CMK (cell line): ENCODE results near the gene FGF22.

ENCODE experiments used
- DNase-seq: peaks from one replicate; pipeline ENCODE4 v3.0.0-alpha.2; 2010; ENCODE audit warnings: low read depth

FGF22 gene

GRCh38 chr19:644363-644762, 4.7 kb downstream of the FGF22 start:
- DNase-seq = no peak

- DNase-seq = no peak
These were observed 5.1 kb downstream of the FGF22 start for GRCh38 chr19:644789-645188.

- no peak for DNase-seq
These were observed 6.5 kb downstream of the FGF22 start for GRCh38 chr19:645912-646778.

GRCh38 chr19:646779-647565, 7.3 kb downstream of the FGF22 start:
- no peak for DNase-seq

- DNase-seq = no peak
These were observed 8.0 kb downstream of the FGF22 start for GRCh38 chr19:647566-648284.

GRCh38 chr19:648305-648704, 8.6 kb downstream of the FGF22 start:
- no peak for DNase-seq

GRCh38 chr19:648904-649801, 9.5 kb downstream of the FGF22 start:
- DNase-seq = no peak

GRCh38 chr19:650121-650520, 10.4 kb downstream of the FGF22 start:
- no peak for DNase-seq

GRCh38 chr19:651114-651818, 11.6 kb downstream of the FGF22 start:
- DNase-seq = no peak

GRCh38 chr19:651991-652390, 12.3 kb downstream of the FGF22 start:
- DNase-seq = no peak

GRCh38 chr19:652467-653389, 13.0 kb downstream of the FGF22 start:
- no peak for DNase-seq

GRCh38 chr19:653425-653824, 13.7 kb downstream of the FGF22 start:
- no peak for DNase-seq

- no peak for DNase-seq
These were observed 16.0 kb downstream of the FGF22 start for GRCh38 chr19:655691-656090.

GRCh38 chr19:656751-657559, 17.3 kb downstream of the FGF22 start:
- no peak for DNase-seq

- DNase-seq = no peak
These were observed 17.9 kb downstream of the FGF22 start for GRCh38 chr19:657611-658010.

GRCh38 chr19:658059-658839, 18.6 kb downstream of the FGF22 start:
- no peak for DNase-seq

- DNase-seq = no peak
These were observed 19.5 kb downstream of the FGF22 start for GRCh38 chr19:658916-659839.
